Activated CD8-positive, alpha-beta T cell treated with anti-CD3 and anti-CD28 coated beads for 36 hours (primary cell): Measurements from ENCODE around the gene TGFB2. TPM values are rescaled to one million over a fixed set of nuclear protein-coding genes. Genes with fewer than 3 reads are reported as not detected.

ENCODE experiments used
- ATAC-seq: fragments of 200-7000 bp; cut with Tn5 transposase; one replicate; pipeline ENCODE4 v1.10.0; 2021; ENCODE audit warnings: mild to moderate bottlenecking, moderate library complexity
- CTCF ChIA-PET: fragments of 350-600 bp; sonication (Branson Sonifier 250); formaldehyde crosslinking; loops from one replicate; lab custom pipeline; 2021; ENCODE audit warnings: antibody characterized with exemption; lab: Charles Lee
- POLR2A ChIA-PET: fragments of 350-600 bp; sonication (Branson Sonifier 250); formaldehyde crosslinking; loops from one replicate; lab custom pipeline; 2021; ENCODE audit warnings: antibody characterized with exemption; lab: Charles Lee
- DNase-seq: peaks from one replicate; pipeline ENCODE4 v3.0.0-alpha.2; 2020
- H3K27ac Mint-ChIP-seq: one replicate; pipeline ENCODE4 v1.8.0; 2021; ENCODE audit warnings: mild to moderate bottlenecking, mixed read lengths
- H3K27me3 Mint-ChIP-seq: one replicate; pipeline ENCODE4 v1.8.0; 2021; ENCODE audit warnings: mixed read lengths
- H3K36me3 Mint-ChIP-seq: one replicate; pipeline ENCODE4 v1.8.0; 2021; ENCODE audit warnings: low read depth, mixed read lengths
- H3K4me1 Mint-ChIP-seq: one replicate; pipeline ENCODE4 v1.8.0; 2021; ENCODE audit warnings: low read depth, mixed read lengths
- H3K4me3 Mint-ChIP-seq: one replicate; pipeline ENCODE4 v1.8.0; 2021; ENCODE audit warnings: mild to moderate bottlenecking, moderate library complexity, mixed read lengths
- H3K9me3 Mint-ChIP-seq: one replicate; pipeline ENCODE4 v1.8.0; 2021; ENCODE audit warnings: mixed read lengths
- intact Hi-C: fragments of 100-400 bp; cut with micrococcal nuclease; formaldehyde crosslinking; loops from one replicate; pipeline ENCODE4 v1.10.0; 2022
- total RNA-seq, 2 experiments: library from RNA; stranded (reverse); gene quantifications; one replicate each; pipeline ENCODE4 v1.2.3, GENCODE V29; 2021
- TF ChIP-seq, protein P1 (sequence below): fragments of 200-600 bp; IDR thresholded peaks from one replicate; pipeline ENCODE4 v1.8.0; 2022; ENCODE audit warnings: antibody characterized with exemption, mild to moderate bottlenecking

The TGFB2 gene
- total RNA-seq, 2 experiments from 2014 or later: not detected

DNA sequence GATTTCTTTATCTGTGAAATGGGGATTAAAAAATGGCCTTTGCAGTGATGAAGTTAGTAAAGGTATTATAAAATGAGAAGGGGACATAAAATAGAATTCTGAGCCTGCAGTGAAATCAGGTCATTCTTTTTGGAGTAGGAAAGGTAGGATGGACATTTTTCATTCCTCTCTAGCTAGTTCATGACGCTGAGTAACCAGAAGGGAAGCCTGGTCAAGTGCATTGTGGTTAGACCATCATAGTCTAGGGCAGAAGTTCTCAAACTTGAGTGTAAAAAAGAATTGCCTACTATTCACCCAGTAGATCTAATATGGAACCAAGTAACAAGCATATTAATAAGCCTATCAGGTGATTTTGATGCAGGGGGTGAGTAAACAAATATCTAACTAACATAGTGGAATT, 50.8 kb downstream of the TGFB2 start:
- ATAC-seq (no peak), DNase-seq (no peak)
- intact Hi-C loops: no loop called here
- ChIA-PET POLR2A (no interaction called here), CTCF (no interaction called here)
- TF ChIP-seq, protein P1, sequence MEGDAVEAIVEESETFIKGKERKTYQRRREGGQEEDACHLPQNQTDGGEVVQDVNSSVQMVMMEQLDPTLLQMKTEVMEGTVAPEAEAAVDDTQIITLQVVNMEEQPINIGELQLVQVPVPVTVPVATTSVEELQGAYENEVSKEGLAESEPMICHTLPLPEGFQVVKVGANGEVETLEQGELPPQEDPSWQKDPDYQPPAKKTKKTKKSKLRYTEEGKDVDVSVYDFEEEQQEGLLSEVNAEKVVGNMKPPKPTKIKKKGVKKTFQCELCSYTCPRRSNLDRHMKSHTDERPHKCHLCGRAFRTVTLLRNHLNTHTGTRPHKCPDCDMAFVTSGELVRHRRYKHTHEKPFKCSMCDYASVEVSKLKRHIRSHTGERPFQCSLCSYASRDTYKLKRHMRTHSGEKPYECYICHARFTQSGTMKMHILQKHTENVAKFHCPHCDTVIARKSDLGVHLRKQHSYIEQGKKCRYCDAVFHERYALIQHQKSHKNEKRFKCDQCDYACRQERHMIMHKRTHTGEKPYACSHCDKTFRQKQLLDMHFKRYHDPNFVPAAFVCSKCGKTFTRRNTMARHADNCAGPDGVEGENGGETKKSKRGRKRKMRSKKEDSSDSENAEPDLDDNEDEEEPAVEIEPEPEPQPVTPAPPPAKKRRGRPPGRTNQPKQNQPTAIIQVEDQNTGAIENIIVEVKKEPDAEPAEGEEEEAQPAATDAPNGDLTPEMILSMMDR: no peak
- Mint-ChIP-seq H3K4me3 (no peak overlapping the region), H3K4me1 (no peaks in the 10 kb centered on the region), H3K27ac (no peak overlapping the region), H3K27me3 (peaks cover 17% of the 10 kb centered on the region), H3K36me3 (no peaks in the 10 kb centered on the region), H3K9me3 (no peaks in the 10 kb centered on the region)

DNA sequence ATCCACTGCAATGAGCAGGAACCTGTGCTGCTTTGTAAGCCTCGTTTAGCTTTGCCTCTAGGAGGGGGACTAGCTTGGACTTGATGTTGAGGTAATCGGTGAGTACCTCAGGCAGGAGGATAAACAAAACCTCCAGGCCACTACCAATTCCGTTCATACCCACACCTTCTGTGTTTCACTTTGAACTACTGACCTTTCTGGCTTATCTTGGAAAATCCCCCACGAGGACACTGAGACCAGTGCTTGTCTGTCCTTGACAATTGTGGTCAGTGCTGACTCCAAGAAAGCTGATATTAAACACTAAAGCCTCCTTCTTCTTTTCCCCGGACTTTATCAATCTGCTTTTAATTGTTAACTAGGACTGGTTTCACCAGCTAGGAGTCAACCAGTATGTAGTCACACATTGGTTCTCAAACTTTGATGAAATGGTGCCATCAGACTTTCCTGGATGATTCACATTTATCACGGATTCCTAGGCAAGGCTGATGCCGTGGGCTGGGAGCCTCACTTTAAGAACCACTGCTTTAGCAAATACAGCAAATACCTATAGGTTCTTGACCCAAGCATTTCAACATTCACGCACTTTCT, 52.7 kb downstream of the TGFB2 start:
- no peaks in the 10 kb centered on the region for H3K9me3 Mint-ChIP-seq
- no peak overlapping the region for H3K27ac Mint-ChIP-seq
- ChIA-PET CTCF (no interaction called here), POLR2A (interaction anchor here (1.6 kb wide), 1 partner anchor 53 kb away, joined by 3 read pairs; the partner anchor contains the start of gene TGFB2)
- no peak for DNase-seq
- no peaks in the 10 kb centered on the region for H3K4me1 Mint-ChIP-seq
- H3K27me3 Mint-ChIP-seq: peaks cover 12% of the 10 kb centered on the region
- intact Hi-C loops: no loop called here
- ATAC-seq: no peak
- no peak overlapping the region for H3K4me3 Mint-ChIP-seq
- TF ChIP-seq, protein P1: no peak
- H3K36me3 Mint-ChIP-seq: no peaks in the 10 kb centered on the region

DNA sequence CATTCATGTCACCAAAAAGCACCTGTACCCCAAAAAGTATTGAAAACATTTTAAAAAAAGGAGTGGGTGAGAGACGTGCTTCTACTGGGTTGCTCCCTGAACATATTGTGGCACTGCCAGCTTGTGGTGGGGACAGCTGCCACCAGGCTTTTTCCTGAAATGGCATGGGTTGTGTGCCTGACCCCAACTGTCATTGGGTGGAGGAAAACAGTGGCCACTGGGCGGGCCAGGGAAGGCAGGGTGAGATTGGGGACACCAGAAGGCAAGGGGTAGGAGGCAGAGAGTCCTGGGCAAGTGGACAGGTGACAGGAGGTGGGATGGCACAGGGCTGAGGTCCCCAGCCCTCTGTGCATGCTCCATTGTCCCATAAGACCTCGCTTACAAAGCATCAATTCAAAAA, 55.5 kb downstream of the TGFB2 start:
- TF ChIP-seq, protein P1: no peak
- Mint-ChIP-seq H3K4me1 (no peaks in the 10 kb centered on the region), H3K27me3 (peaks cover 10% of the 10 kb centered on the region), H3K36me3 (no peaks in the 10 kb centered on the region), H3K9me3 (no peaks in the 10 kb centered on the region), H3K4me3 (no peak overlapping the region), H3K27ac (no peak overlapping the region)
- ATAC-seq (no peak), DNase-seq (no peak)
- ChIA-PET POLR2A (no interaction called here), CTCF (no interaction called here)
- intact Hi-C loops: no loop called here

DNA sequence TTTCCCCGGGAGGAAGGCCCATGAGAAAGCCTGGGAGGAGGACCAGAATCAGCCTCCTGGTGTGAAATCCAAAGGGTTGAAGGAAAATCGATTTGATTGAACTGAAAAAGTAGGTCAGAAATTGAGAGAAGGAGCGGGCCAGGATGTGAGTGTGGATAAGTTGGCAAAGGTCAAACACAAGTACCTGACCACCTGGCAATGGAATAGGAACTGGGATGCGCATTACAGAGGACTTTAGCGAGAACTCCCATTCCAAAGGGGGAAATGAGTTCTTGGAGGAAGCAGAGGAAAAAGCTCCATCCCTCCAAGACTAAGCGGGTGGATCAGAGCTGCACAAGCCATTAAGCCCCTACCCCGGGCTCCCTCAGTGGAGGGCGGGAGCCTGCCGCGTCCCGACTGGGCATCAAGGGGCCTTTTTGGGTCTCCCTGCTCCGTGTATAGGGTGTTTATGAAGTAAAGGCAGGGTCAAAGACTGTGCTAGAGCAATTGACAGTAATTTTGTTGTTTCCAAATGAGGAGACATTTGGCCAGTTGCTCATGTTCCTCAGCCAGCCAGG, 56.4 kb downstream of the TGFB2 start:
- ATAC-seq (no peak), DNase-seq (no peak)
- Mint-ChIP-seq H3K27me3 (peaks cover 8% of the 10 kb centered on the region), H3K9me3 (no peaks in the 10 kb centered on the region), H3K27ac (no peak overlapping the region), H3K36me3 (no peaks in the 10 kb centered on the region), H3K4me3 (no peak overlapping the region), H3K4me1 (no peaks in the 10 kb centered on the region)
- intact Hi-C loops: no loop called here
- ChIA-PET POLR2A (no interaction called here), CTCF (no interaction called here)
- TF ChIP-seq, protein P1: no peak

DNA sequence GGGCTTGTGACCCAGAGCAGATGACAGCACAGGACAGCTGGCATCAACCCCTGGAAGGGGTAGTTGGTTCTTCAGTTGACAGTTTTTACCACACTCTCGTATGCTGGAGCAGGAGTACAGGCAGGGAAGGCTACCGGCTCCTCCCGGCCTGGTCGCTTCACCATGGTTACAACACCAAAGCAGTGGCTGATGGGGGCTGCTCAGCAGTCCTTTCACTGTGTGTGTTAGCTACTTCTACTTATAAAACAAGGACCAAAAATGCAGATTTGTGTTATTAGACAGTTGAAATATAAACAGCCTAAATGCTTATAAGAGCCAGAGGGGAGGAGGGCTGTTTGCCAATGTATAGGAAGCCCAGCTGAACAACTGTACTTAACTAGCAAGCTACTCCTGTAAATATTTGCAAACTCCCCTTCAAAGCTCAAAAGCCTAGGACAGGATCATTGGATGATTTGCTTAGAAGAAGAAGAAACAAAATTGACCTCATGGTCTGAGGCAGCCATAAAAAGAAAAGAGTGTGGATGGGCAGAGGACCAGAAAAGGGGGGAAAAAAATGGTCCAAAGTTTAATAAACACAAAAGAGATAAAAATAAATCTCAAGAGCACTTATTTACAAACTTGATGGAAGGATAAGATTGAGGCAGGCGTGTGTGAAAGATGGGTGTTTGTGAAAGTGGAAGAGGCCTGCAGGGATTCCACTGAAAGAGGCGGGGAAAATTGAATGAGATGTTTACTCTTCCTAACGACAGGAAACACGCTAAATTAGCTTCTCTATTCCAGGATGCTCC, 57.1 kb downstream of the TGFB2 start:
- ChIA-PET POLR2A (no interaction called here), CTCF (no interaction called here)
- Mint-ChIP-seq H3K27me3 (peaks cover 9% of the 10 kb centered on the region), H3K9me3 (no peaks in the 10 kb centered on the region), H3K36me3 (no peaks in the 10 kb centered on the region), H3K27ac (no peak overlapping the region), H3K4me1 (no peaks in the 10 kb centered on the region), H3K4me3 (no peak overlapping the region)
- ATAC-seq (no peak), DNase-seq (no peak)
- intact Hi-C loops: no loop called here
- TF ChIP-seq, protein P1: no peak
